Inflammatory macrophage treated with lipopolysaccharide for 4 hours (primary cell): ENCODE results near the gene FKBP10.

Experiments
- DNase-seq: peaks from one replicate; pipeline ENCODE4 v3.0.0-alpha.2; 2020

Gene FKBP10

GRCh38 chr17:41784207-41784744, 28.5 kb upstream of the FKBP10 start:
- peak; percentile 84 for DNase-seq

- DNase-seq = peak; percentile 32
Measured at GRCh38 chr17:41785091-41785858, 27.5 kb upstream of the FKBP10 start.

DNA sequence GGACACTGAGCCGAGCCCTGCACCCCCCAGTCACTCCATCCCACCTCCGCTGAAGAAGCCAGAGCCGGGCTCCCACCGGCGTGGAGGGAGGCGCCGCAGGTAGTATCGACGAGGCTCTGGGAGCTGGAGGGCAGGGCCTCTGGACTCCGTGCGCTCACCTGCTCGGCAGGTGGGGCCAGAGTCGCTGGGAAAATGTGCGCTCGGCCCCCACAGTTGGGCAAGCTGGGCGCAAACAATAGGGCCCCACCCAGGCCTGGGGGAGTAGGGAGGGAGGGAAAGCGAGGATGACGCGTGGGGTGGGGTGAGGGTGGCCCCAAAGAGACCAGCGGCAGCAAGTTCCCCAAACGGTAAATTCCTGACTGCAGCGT, 27.0 kb upstream of the FKBP10 start:
- peak; percentile 52 for DNase-seq

GRCh38 chr17:41786227-41787020, 26.4 kb upstream of the FKBP10 start, which contains the start of gene JUP:
Gene JUP, minus strand, starts transcription at chr17:41786711. Its CDS starts 14,857 bp downstream, at chr17:41771854.
- DNase-seq = peak; percentile 100

GRCh38 chr17:41787021-41787418, 25.8 kb upstream of the FKBP10 start:
- DNase-seq = no peak

- no peak for DNase-seq
Measured at GRCh38 chr17:41792845-41793783, 19.7 kb upstream of the FKBP10 start.

GRCh38 chr17:41793784-41794539, 18.8 kb upstream of the FKBP10 start:
- DNase-seq = no peak

- no peak for DNase-seq
Measured at GRCh38 chr17:41794540-41794975, 18.2 kb upstream of the FKBP10 start.

GRCh38 chr17:41796121-41796895, 16.5 kb upstream of the FKBP10 start:
- DNase-seq = peak; percentile 59

DNA sequence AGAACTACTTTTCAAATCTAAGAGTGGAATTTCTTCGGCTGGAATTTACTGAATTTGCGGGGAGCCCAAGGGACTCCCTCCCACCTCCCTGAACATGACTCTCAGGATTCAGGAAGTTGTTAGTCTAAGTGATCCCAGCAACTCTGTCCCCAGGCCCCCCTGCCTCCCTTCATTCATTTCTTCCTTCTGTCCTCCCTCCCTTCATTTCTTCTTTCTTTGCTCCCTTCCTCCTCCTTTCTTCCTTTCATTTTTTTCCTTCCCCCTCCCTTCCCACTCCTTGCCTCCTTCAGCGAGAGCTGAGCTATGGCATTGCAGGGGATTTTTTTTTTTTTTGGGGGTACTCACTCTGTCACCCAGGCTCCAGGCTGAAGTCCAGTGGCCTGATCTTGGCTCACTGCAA, 15.4 kb upstream of the FKBP10 start:
- DNase-seq = no peak

DNA sequence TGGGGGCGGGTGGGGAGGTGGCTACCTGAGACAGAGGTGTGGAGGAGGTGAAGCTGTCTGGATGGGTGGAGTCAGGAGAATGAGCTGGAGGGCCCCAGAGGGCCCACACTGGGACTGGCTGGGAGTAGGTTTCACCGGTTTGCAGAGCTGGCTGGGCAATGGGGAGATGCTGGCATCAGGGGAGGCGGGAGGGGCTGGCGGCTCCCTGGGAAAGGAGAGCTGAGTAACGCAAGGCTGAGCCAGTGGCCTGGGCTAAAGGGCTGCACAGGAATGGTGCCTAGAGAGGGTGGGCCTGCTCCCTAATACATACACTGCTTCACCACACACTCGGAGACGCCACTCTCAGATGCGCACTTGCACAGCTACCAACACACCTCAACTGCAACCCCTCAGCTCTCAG, 13.4 kb upstream of the FKBP10 start:
- no peak for DNase-seq

DNA sequence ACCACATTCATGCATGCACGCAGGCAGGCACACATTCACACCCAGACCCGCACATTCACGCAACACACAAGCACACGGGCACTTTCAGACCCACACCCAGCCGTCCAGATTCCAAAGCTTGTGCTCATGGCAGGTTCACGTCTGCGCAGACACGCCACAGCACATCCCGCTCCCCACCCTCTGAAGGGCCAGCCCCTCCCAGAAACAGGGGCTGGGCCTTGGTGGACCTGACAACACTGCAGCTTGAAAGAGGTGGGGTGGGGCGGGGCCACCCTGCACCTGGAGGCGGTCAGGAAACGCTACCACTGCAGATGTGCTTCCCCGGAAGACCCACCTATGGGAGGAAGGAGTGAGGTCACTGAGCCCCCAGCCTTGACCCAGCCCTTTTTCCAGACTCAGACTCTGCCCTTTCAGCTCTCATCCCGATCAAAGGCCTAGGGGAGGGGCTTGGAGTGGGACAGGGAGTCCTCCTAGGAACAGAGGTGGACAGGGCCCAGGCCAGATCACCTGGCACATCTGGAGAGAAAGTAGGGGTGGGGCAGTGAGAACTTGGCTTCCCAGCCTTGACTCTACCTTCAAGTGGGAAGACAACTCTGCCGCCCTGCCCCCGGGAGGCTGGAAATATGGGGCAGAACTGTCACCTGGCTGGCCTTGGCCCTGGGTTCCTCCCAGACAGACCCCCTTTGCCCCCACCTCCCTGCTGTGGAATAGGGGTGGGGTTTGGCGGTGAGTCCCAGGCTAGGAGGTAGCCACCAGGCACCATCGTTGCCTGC, 12.0 kb upstream of the FKBP10 start:
- DNase-seq = no peak

DNA sequence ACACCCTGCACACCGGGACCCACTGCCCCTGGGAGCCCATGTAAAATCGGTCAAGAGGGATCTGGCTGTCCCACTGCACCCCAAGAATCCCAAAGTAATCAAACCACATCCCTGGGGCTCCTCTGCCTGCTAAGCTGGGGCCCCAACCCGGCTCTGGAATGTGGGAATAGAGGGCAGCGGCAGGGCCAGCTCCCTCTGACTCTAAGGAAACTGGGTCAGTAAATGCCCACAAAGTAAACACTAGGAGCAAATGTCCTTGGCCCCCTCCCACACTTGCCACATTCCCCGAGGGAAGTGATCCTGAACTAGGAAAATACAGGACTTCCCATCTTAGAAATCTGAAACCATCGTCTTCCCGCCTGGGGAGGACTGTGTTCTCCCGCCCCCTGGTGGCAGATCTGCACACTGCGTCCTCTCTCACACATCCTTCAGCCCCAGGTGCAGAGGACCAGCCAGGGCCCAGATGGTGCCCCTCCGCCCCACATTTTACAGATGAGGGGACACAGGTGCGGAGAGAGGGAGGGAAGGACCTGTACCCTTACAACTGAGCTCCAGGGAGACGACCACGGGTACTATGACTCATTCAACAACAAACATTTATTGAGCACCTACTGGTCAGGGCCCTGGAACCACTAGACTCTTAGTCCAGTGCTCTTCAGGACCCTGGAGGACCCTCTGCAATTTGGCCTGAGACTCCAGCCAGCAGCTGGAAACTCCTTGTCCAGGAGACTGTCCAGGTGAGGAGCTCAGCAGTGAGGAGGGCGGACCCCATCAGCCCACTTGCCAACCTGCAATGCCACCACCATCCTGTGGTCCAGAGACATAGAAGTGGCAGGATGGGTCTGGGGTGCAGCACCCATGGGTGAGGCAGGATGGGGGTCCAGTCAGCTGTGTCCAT, 11.2 kb upstream of the FKBP10 start:
- peak; percentile 63 for DNase-seq

DNA sequence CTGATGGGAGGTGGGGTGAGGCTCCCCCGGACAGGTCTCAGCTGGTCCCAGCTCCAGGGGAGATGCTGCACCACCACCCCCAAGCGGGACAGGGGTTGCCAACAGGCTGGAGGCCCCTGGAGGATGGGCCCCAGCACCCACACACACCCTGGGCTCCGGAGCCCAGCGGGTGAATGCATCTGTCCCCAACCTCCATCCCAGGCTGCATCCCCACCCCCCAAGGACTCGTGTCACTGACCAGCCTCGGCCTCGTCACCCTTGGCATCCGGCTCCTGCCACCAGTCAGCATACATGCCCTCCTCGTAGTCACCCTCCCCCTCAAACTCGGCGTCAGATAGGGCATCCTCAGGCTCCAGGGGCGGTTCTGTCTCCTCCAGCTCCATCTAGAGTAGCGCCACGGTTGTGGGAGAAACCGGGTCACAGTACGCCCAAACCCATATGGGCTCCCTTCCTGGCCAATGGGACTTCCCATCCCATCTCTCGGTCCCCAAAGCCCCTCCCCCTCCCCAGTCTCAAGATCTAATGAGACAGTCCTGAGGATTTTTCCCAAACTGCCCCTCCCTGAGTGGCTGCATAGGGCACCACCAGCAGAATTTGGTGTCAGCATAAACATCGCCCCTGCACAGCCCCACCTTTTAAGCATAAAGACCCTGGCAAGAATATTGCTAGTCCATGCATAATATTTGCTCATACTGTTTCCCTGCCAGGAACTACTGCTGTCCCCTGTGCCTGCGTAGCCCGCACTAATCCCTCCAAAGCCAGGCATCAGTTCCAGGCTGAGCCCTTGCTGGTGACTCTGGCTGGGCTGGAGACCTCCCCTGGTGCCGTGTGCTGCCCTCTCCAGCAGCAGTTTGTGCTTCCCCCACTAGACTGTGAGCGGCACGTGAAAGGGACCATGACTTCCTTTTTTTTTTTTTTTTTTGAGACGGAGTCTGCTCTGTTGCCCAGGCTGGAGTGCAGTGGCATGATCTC, 9.5 kb upstream of the FKBP10 start:
- peak; percentile 39 for DNase-seq

DNA sequence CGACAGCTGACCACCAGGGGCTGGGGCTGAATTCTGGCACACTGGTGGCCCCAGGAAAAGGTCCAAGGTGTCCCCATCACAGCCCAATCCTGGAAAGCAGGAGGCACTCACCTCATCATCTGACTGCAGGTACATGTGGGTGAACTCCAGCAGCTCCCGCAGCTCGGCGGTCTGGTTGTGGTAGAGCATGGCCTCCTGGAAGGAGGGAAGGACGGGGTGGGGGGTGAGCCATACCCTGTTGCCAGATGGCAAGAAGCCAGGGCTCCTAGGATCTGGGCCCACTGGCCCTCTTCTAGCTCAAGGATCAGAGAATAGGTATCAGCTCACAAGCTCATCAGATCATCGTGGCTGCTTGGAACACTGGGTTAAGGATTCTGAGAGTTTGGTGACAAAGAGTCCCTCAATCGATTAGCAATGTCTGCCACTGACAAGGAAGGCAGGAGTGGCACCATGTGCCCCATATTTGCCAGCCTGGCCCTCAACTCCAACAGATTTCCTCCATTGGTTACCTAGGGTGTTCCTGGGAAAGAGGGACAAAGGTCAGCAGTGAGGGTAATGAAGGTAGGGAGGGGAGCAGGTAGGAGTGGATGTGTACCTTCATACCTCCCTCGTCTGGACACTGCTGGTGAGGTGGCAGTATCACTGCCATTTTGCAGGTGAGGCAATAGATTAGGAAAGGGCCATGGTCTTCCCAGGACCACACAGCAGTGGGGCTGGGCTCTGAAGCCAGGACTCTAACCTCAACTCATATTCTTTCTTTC, 5.9 kb upstream of the FKBP10 start:
- DNase-seq = no peak

DNA sequence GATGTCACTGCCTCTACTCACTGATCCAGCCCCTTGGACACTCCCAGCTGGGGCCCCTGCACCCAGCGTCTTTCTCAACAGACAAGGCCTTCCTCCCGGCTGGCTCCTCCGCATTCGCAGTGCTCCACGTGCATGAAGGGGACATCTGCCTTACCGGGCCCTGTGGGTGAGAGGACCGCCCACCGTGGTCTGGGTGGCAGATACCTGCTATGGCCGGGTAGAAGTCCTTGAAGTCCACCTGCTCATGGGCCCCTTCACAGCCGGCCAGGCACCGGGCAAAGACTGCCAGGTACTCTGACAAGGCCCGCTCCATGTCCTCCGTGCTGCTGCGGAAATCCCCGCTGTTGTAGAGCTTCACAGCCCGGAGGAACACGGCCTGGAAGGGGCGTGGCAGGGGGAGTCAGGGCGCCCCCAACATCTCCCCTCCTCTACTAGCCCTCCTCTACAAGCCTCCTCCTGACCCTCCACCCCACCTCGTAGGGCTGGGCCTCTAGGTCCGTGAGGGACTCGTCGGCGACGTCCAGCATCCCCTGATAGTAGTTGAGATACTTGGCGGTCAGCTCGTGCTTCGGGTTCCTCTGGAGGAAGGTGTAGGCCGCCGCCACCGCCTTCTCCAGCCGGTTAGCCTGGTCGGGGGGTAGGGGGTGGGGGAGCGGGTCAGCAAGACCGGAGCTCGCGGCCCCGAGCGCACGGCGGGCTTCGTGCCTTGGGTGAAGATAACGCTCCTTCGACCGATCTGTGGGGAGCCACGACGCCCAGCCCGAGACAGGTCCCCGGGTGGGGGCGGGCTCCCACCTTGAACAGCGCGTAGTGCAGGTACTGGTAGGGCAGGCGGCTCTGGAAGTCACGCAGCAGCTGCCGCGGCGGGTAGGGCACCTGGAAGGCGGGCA, 1.9 kb upstream of the FKBP10 start:
- no peak for DNase-seq
